H4 (cell line): ENCODE data around the gene SULF2. TPM values are rescaled to one million over a fixed set of nuclear protein-coding genes. Genes with fewer than 3 reads are reported as not detected.

Experiments used
- DNase-seq: peaks from one replicate; pipeline ENCODE4 v3.0.0-alpha.2; 2015; ENCODE audit warnings: low spot score
- total RNA-seq: library from RNA; depleted of rRNA; stranded (reverse); fragments of >200 nt; shearing (Covaris generic); gene quantifications from 2 replicates; pipeline ENCODE4 v1.2.3, GENCODE V29; 2014

The SULF2 gene
- total RNA-seq, 1 experiment from 2014 or later, result 269 TPM

DNA sequence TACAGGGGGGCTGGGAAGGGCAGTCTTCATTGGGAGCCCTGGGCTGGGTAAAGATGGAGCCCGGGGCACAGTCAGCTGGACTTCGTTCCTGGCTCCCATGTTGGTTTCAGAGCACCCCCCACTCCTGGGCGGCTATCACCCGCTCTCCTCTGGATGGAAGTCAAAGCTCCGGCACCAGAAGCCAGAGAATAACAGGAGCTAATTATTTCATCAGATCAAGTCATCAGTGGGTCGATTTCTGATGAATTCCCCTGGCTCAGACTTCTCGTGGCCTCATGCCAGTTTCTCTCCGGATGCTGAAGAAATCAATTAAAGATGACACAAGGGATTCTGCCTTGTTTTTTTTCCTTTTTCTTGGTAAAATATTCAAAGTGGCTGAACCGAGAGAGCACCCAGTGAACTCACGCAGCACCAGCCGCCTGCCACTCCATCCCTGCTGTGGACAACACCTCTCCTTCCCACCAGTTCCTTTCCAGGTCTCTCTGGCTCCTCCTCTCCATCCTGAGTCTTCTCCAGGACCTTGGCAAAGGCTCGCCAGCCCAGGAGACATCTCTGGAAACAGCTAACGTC, 22.5 kb downstream of the SULF2 start:
- DNase-seq, result no peak

GRCh38 chr20:47761482-47762047, 23.7 kb downstream of the SULF2 start:
- DNase-seq, result no peak

DNA sequence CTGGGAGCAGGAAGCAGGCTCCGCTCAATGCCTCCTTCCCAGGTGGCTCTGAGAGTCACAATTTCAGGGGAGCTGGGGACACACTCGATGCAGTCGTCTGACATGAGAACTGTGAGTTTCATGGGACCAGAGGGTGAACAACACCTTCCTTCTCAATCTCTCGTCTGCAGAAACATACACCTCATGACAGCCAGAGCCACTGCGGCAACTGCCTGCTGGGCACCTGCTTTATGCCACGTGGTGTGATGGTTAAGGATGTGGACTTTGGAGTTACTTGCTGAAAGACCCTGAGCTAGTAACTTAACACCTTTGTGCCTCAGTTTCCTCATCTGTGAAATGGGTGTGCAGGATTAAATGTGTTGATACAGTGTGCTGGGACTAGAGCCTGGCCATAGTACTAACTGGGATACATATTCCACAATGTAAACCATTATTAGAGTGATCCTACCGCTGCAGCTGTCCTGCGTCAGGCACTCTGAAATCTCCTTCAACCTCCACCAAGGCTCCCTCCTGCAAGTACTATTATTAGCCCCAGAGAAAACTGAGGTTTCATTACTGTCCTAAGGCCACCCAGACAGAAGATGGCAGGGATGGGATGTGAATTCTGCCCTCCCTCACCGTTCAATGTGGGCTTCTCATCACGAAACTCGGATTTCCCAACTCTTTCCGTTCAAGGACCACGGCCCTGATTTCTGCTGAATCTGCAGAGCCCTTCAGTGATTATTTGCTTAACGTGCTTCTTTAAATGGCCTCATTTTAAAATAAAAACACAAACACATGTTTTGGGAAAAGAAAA, 24.4 kb downstream of the SULF2 start:
- DNase-seq, result no peak

- DNase-seq, result no peak
These were observed 26.5 kb downstream of the SULF2 start for GRCh38 chr20:47758517-47759450.

DNA sequence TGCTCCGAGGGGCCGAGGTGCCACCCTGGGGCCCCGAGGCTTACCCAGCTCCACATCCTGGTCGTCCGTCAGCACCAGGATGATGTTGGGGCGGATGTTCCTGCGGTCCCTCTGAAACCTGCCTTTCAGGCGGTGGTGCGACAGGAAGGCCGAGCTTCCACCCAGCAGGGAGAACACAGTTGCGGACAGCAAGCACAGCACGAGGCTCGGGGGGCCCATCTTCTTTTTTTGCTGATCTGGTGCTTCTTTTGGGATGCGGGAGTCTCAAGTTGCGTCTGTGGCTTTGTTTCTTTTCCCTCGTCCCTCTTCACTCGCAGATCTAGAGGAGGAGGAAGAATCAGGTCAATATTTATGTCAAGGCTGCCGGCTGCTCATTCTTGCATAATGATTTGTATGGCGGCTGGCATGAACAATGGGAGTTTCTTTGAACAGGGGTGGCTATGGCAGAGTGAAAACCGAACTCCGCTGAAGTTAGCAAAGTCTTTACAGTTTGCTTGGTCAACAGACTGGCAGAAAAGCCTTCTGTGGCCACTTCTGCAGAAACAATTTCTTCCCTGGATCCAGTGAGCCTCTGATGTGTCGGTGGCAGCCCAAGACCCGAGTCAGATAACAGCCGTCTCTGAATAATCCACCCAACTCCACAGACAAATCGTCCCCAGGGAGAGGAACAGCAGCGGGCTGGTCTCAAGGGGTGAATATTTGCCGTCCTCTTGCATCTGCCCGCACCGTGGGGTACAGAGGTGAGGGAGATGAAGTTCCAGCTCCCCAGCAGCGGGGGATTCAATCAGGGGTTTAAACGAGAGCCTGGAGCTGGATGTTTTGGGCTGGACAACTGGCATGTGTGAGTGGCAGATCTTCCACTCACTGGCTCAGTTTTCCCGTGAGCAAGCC, 27.9 kb downstream of the SULF2 start:
- no peak for DNase-seq

- DNase-seq, result no peak
These were observed 30.2 kb downstream of the SULF2 start for GRCh38 chr20:47754946-47755652.

DNA sequence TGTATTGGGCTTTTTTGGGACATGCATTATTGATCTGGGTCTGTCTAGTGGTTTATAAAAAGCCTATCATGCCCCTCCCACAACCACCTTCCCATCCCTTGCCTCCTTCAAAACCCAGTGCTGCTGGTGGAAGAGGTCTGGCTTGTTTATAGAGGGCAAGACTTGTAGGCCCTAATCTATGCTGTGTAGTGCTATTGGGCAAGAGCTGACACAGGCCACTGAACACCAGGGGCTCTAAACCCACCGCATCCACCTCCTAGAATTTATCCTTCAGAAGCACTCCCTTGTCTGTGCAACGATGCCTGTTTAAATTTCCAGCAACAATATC, 30.9 kb downstream of the SULF2 start:
- no peak for DNase-seq

DNA sequence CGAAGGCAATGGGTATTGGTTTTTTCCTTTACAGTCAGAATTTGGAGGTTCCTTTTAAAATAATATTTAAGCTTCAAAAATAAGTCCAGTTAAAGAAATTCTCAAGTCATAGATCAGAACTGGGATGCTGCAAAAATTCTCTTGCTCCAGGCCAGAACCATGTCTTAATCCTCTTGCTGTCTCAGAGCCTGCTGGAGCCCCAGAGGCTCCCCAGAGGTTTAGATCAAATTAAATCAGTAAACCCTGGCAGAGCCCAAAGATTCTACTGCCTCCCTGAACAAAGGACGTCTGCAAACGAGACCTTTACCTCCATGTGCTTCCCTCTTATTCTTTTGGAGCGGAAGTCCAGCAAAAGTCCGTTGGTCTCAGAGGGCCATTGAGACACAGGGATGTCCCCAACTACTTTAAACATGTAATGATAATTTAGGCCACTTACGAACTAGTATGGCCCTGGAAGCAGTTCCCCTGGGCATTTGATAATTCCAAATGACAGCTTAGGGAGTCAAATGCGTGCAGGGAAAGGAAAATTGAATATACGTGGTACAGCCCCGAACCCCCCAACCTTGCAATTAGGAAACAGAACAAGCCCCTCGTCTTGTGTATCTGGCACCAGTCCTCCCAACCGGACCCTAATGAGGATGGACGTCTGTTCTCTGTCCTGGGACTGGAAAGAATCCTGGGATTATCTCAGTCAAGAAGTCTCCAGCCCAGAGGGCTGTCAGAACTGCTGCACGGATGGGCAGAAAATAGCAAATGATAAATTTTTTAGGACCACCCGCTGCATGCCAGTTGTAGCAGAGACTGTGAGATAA, 31.5 kb downstream of the SULF2 start:
- no peak for DNase-seq

- no peak for DNase-seq
These were observed 33.8 kb downstream of the SULF2 start for GRCh38 chr20:47751449-47751848.

GRCh38 chr20:47749339-47749738, 35.9 kb downstream of the SULF2 start:
- DNase-seq, result no peak

- DNase-seq, result no peak
These were observed 36.5 kb downstream of the SULF2 start for GRCh38 chr20:47748823-47749222.

DNA sequence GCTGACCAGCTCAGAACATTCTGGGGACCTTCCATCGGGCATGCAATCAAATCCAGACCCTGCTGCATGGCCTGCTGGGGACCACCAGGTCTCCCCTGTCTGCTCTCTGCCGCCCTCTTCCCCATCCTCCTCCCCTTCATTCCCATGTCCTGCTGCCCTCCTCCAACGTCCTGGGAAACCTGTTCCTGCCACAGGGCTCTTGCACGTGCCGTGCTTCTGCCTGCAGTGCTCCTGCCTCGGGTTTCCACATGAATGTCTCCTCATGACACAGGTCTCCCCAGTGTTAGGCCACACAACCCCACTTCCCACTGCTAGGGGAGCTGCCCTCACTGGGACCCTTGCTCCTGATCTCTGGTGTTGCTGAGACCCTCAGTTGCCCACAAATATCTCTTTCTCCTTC, 37.2 kb downstream of the SULF2 start:
- no peak for DNase-seq

- no peak for DNase-seq
These were observed 37.6 kb downstream of the SULF2 start for GRCh38 chr20:47747669-47748031.

- DNase-seq, result no peak
These were observed 40.5 kb downstream of the SULF2 start for GRCh38 chr20:47744803-47745202.

GRCh38 chr20:47743671-47744070, 41.6 kb downstream of the SULF2 start:
- no peak for DNase-seq

DNA sequence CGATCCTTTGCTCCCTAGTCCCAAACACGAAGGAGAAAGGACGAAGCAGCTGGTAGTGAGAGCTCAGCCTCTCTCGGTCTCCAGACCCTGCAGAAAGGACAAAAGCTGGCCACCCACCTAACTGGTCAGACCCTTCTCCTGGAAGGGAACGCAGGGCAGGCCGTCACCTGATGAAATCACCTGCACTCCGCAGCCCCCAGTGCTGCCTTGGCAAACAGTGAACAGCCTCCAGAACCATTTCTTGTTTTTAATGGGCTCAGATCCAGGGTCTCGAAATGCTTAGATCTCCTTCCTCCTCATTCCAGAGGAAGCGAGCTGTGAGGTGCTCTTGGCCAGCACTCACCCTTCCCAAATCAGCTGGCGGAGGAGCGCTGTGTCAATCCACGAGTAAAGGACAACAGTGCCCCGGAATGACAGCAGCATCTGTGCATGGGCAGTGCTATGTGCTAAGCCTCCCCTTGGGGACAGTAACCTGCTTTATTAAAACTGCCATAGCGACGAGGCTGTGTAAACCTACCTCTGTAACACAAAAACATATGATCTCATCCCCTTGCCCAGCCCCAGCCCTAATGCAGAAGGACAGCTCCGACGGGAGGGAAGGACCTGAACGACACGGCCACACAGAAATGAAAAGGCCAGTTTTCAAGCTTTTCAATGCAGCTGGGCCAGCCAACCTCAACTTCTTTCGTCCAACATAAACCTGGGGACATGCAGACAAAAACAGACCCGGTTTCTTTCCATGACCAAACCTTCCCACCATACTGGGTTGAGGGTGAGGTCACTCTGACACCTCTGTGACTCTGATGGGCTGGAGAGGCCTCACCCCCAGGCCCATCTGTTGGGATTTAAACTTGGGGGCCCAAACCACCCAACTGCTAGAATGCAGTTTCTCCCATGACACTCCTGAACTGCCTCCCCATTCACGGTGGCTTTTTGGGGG, 43.3 kb downstream of the SULF2 start:
- DNase-seq, result no peak

DNA sequence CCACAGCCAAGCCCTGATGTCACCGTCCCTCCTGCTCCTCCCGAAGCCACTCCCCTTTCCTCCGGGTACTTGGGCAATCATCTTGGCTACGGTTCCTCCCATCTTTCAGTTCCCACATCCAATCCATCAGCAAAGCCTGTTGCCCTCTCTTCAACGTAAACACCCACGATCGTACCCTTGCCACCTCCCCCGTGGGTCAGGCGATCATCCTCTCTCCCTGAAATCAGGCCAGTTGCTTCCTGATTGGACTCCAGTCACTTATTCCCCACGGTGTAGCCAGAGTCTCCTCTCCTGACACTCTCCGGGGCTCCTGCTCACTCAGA, 44.5 kb downstream of the SULF2 start:
- peak; percentile 33 for DNase-seq

DNA sequence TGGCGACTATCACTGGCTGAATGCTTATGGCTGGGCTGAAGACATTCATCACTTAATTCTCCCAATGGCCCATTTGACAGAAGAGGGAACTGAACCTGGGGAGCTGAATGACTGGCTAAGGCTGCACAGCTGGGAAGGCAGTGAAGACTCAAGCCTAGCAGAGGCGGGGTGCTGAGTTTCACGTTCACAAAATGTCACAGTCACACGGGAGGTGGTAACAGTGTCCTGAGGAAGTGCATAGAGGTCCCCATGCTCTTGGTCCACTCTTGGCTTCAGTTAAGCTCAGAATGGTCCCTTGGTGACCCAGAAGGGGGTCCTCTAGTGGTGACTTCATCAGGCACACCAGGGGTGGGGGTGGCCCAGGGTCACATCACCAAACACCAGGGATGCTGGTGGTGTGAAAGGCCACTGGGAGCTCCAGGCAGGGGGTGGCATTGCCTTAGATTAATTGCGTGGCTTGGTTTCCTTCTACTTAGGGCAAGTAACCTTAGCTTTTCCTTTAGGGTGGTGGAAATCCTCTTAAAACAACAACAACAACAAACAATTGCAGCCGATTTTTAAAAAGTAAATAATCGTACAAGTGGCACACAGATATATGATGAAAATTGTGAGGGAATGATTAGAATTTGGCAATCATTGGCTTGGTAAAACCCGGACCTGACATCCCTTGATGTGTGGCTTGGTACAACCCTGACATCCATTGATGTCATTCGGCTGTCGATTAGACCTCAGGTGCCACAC, 45.0 kb downstream of the SULF2 start:
- no peak for DNase-seq
